Common myeloid progenitor, CD34-positive (primary cell): ENCODE results near the gene PLPPR1.

Experiments used
- CTCF ChIA-PET: fragments of 350-600 bp; sonication (Branson Sonifier 250); formaldehyde crosslinking; loops from one replicate; lab custom pipeline; 2021; ENCODE audit warnings: antibody characterized with exemption; lab: Charles Lee
- POLR2A ChIA-PET: fragments of 350-600 bp; sonication (Branson Sonifier 250); formaldehyde crosslinking; loops from one replicate; lab custom pipeline; 2021; ENCODE audit warnings: antibody characterized with exemption; lab: Charles Lee
- DNase-seq, 3 donors: peaks; one replicate each; pipeline versions ENCODE4 v3.0.0 to v3.0.0-alpha.2; 2013
- H3K27ac ChIP-seq, 2 experiments: 1 replicate in 1 of 2; 2 replicates in 1 of 2; pipeline ENCODE4 v1.7.0; 2013; ENCODE audit warnings: inconsistent platforms in 2 of 2, low read length in 2 of 2, mild to moderate bottlenecking in 2 of 2, low read depth in 1 of 2, moderate library complexity in 1 of 2; ENCODE audit not compliant: severe bottlenecking in 2 of 2, insufficient read depth in 1 of 2, poor library complexity in 1 of 2
- H3K27me3 ChIP-seq, 5 experiments: replicated peaks in 2 of 5; 1 replicate in 3 of 5; 2 replicates in 2 of 5; pipeline versions ENCODE4 v1.6.1 to v1.7.0; 2013; ENCODE audit warnings: low read length in 4 of 5, mild to moderate bottlenecking in 2 of 5, moderate library complexity in 2 of 5, inconsistent platforms in 1 of 5; ENCODE audit not compliant: insufficient read depth in 5 of 5, control insufficient read depth in 4 of 5
- H3K36me3 ChIP-seq, 4 experiments: 1 replicate in 2 of 4; 2 replicates in 2 of 4; pipeline versions ENCODE4 v1.6.1 to v1.7.0; 2013; ENCODE audit warnings: low read length in 3 of 4, control low read depth in 1 of 4, mild to moderate bottlenecking in 1 of 4; ENCODE audit not compliant: control insufficient read depth in 4 of 4, insufficient read depth in 4 of 4
- H3K4me1 ChIP-seq, 4 experiments: 1 replicate in 3 of 4; 2 replicates in 1 of 4; pipeline versions ENCODE4 v1.6.1 to v1.7.1; 2013; ENCODE audit warnings: low read length in 3 of 4, mild to moderate bottlenecking in 3 of 4, control low read depth in 1 of 4, inconsistent platforms in 1 of 4, moderate library complexity in 1 of 4; ENCODE audit not compliant: control insufficient read depth in 4 of 4, insufficient read depth in 4 of 4; ENCODE audit errors: control extremely low read depth in 1 of 4
- H3K4me3 ChIP-seq, 7 experiments: 1 replicate in 4 of 7; 2 replicates in 3 of 7; pipeline versions ENCODE4 v1.5.1 to v1.7.0; 2013; ENCODE audit warnings: mild to moderate bottlenecking in 7 of 7, low read length in 6 of 7, moderate library complexity in 6 of 7, inconsistent platforms in 2 of 7, low read depth in 2 of 7, control low read depth in 1 of 7; ENCODE audit not compliant: insufficient read depth in 4 of 7, control insufficient read depth in 1 of 7; ENCODE audit errors: extremely low read depth in 1 of 7
- H3K9me3 ChIP-seq, 5 experiments: 1 replicate in 4 of 5; 2 replicates in 1 of 5; pipeline versions ENCODE4 v1.6.1 to v1.7.1; 2013; ENCODE audit warnings: low read length in 4 of 5, mild to moderate bottlenecking in 2 of 5, inconsistent platforms in 1 of 5, low read depth in 1 of 5, moderate library complexity in 1 of 5; ENCODE audit not compliant: control insufficient read depth in 4 of 5, insufficient read depth in 2 of 5; ENCODE audit errors: control extremely low read depth in 1 of 5
- WGBS: methylation state at CpG from one replicate; pipeline ENCODE4 v1.1.5; 2013; ENCODE audit not compliant: insufficient coverage; 5-methylcytosine and 5-hydroxymethylcytosine counted together

The PLPPR1 gene

DNA sequence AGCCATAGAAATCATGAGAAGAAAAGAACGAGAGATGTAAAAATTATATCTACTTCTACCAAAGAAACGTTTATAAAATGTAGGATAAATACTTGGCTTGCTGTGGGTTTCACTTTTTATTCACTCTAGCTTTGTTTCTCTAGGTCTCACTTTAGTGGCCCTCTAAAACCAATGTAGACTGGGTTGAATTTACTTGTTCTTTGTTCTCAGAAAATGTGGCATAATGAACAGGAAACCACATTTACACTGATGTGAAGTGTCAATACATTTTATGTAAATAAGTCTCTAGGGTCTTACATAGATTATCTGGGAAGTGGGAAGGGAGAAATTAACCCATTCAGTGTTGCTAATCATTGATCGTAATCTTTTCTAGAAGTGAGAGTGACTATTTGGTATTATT lies 58.9 kb downstream of the PLPPR1 start:
- H3K4me1 ChIP-seq = no peaks in the 10 kb centered on the region
- H3K27ac ChIP-seq = no peak overlapping the region
- H3K27me3 ChIP-seq = no peaks in the 10 kb centered on the region
- no peak overlapping the region for H3K4me3 ChIP-seq
- no peaks in the 10 kb centered on the region for H3K9me3 ChIP-seq
- no peaks in the 10 kb centered on the region for H3K36me3 ChIP-seq
- POLR2A ChIA-PET = no interaction called here
- DNase-seq = no peak
- WGBS = no CpG with 5 or more reads among the region's 3 CpGs
- CTCF ChIA-PET = no interaction called here

DNA sequence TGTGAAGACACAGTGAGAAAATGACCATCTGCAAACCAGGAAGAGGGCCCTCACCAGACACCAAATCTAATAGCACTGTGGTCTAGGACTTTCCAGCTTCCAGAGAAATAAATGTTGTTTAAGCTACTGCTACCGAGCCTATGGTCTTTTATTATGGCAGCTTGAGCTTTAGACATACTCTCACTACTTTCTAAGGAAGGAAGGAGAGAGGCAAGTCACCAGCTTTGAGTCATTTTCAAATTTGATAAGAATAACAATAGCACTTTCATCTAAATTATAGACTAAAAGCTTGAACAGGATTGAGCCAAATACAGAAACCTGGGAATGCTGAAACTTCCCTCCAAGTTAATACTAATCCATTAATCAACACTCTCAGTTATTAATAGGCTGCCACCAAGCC lies 64.4 kb downstream of the PLPPR1 start:
- H3K9me3 ChIP-seq = no peaks in the 10 kb centered on the region
- no peaks in the 10 kb centered on the region for H3K4me1 ChIP-seq
- H3K27ac ChIP-seq = no peak overlapping the region
- DNase-seq = no peak
- H3K4me3 ChIP-seq = no peak overlapping the region
- ChIA-PET POLR2A (no interaction called here), CTCF (interaction anchor here (0.8 to 1.4 kb wide), 3 partner anchors 17 to 26 kb away, joined by 3 to 4 read pairs (median 3); no protein-coding TSS in a partner anchor)
- no peaks in the 10 kb centered on the region for H3K36me3 ChIP-seq
- no CpG with 5 or more reads among the region's 1 CpG for WGBS
- H3K27me3 ChIP-seq = no peaks in the 10 kb centered on the region

DNA sequence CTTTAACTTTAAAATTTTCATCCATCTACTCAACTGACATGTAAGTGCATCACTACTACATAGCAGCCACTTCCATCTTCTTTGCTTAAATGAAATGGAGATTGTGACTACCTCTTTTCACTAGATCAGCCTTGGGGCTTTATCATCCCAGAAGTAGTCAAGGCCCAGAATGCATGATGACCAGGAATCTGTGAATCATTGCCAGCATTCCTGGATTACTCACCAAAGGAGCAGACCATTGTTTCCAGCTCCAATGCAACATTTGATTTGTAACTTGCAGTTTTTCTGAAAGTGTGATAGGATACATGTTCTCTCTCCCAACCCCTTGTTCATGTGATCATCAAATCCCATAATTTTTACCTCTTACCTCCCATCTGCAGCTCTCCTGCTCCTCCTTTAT lies 65.1 kb downstream of the PLPPR1 start:
- no peaks in the 10 kb centered on the region for H3K9me3 ChIP-seq
- H3K36me3 ChIP-seq = no peaks in the 10 kb centered on the region
- CTCF ChIA-PET = interaction anchor here (0.8 to 1.4 kb wide), 3 partner anchors 18 to 26 kb away, joined by 3 to 4 read pairs (median 3); no protein-coding TSS in a partner anchor
- no peaks in the 10 kb centered on the region for H3K4me1 ChIP-seq
- H3K27me3 ChIP-seq = no peaks in the 10 kb centered on the region
- H3K27ac ChIP-seq = no peak overlapping the region
- POLR2A ChIA-PET = no interaction called here
- DNase-seq = no peak
- H3K4me3 ChIP-seq = no peak overlapping the region

DNA sequence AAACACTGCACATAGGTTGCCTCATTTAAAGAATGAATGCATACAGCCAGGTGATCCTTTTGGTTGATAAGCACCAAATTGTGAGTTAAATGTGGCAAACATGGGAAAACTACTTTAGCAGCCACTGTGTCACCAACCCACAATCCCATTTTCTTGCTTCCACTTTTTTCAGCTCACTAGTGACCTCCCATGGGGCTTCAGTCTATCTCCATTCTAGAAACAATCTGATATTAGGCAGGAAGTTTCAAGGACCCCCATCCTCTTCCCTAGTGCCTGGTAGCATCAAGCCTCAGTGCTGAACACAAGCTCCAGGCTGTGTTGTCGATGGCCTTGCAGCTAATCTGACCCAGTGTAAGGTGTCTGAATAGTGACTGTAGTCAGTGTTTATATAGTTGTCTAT lies 66.2 kb downstream of the PLPPR1 start:
- ChIA-PET POLR2A (no interaction called here), CTCF (interaction anchor here (0.9 kb wide), 1 partner anchor 74 kb away, joined by 3 read pairs; no protein-coding TSS in a partner anchor)
- no peak for DNase-seq
- Histone ChIP-seq H3K27me3 (no peaks in the 10 kb centered on the region), H3K4me1 (no peaks in the 10 kb centered on the region), H3K36me3 (no peaks in the 10 kb centered on the region), H3K27ac (no peak overlapping the region), H3K9me3 (no peaks in the 10 kb centered on the region), H3K4me3 (no peak overlapping the region)
- no CpG with 5 or more reads among the region's 1 CpG for WGBS

- POLR2A ChIA-PET = no interaction called here
- Histone ChIP-seq H3K27me3 (no peaks in the 10 kb centered on the region), H3K27ac (no peak overlapping the region), H3K4me1 (no peaks in the 10 kb centered on the region), H3K9me3 (no peaks in the 10 kb centered on the region), H3K4me3 (no peak overlapping the region), H3K36me3 (no peaks in the 10 kb centered on the region)
- CTCF ChIA-PET = no interaction called here
- DNase-seq = no peak
- 0% methylated on average over 1 of the region's 1 CpG for WGBS
Measured at GRCh38 chr9:101097210-101097609, 68.7 kb downstream of the PLPPR1 start.

- no peaks in the 10 kb centered on the region for H3K36me3 ChIP-seq
- no peak for DNase-seq
- ChIA-PET CTCF (no interaction called here), POLR2A (no interaction called here)
- no peak overlapping the region for H3K27ac ChIP-seq
- H3K27me3 ChIP-seq = no peaks in the 10 kb centered on the region
- no peaks in the 10 kb centered on the region for H3K4me1 ChIP-seq
- H3K4me3 ChIP-seq = no peak overlapping the region
- H3K9me3 ChIP-seq = no peaks in the 10 kb centered on the region
Measured at GRCh38 chr9:101098392-101098791, 69.9 kb downstream of the PLPPR1 start.

GRCh38 chr9:101114317-101114716 lies 85.8 kb downstream of the PLPPR1 start:
- DNase-seq = no peak
- Histone ChIP-seq H3K9me3 (peaks cover 0 to 2% (median 0%) of the 10 kb centered on the region in 5 experiments), H3K4me1 (no peaks in the 10 kb centered on the region), H3K4me3 (no peak overlapping the region), H3K27ac (no peak overlapping the region), H3K27me3 (peaks cover 0 to 7% (median 0%) of the 10 kb centered on the region in 5 experiments), H3K36me3 (no peaks in the 10 kb centered on the region)
- ChIA-PET POLR2A (no interaction called here), CTCF (no interaction called here)
- WGBS = 67% methylated on average over 1 of the region's 2 CpGs
